Adrenal gland (tissue), 5 donors: Measurements from ENCODE around the gene OGDH.

Experiments
- CTCF ChIP-seq, 6 experiments: fragments of 450-650 bp in 4 of 6; fragments of 200-600 bp in 2 of 6; sonication (generic) in 1 of 6; IDR thresholded peaks; 1 replicate in 5 of 6; 2 replicates in 1 of 6; pipeline versions ENCODE4 v1.5.1 to v1.8.0; 2016 to 2021; ENCODE audit warnings: antibody characterized with exemption in 6 of 6, mild to moderate bottlenecking in 2 of 6, moderate library complexity in 1 of 6
- POLR2A ChIP-seq, 2 donors: fragments of 450-650 bp; IDR thresholded peaks; one replicate each; pipeline ENCODE4 v1.6.1; 2017; ENCODE audit warnings: antibody characterized with exemption in 2 of 2, mild to moderate bottlenecking in 2 of 2, moderate library complexity in 1 of 2
- donor health status: DM: no; HTN: no; CAD: no.

- no peak for TF ChIP-seq POLR2A (IDR thresholded peaks at IDR 0.05)
- TF ChIP-seq CTCF (IDR thresholded peaks at IDR 0.05) = no peak
Measured at GRCh38 chr7:44711528-44711927, 105.1 kb downstream of the OGDH start.
